AG10803 (cell line): ENCODE measurements around the gene RAB40B.

Experiments used
- DNase-seq: peaks from one replicate; pipeline ENCODE4 v3.0.0; 2010; ENCODE audit warnings: low read depth
- H3K4me3 ChIP-seq: 2 replicates; pipeline ENCODE4 v1.5.1; 2011; ENCODE audit warnings: mild to moderate bottlenecking, low read length, control low read depth
- TF ChIP-seq, protein P1 (sequence below): conservative IDR thresholded peaks from 2 replicates; pipeline ENCODE4 v1.5.1; 2011; ENCODE audit warnings: mild to moderate bottlenecking, low read length, control low read depth, inconsistent platforms

RAB40B gene

DNA sequence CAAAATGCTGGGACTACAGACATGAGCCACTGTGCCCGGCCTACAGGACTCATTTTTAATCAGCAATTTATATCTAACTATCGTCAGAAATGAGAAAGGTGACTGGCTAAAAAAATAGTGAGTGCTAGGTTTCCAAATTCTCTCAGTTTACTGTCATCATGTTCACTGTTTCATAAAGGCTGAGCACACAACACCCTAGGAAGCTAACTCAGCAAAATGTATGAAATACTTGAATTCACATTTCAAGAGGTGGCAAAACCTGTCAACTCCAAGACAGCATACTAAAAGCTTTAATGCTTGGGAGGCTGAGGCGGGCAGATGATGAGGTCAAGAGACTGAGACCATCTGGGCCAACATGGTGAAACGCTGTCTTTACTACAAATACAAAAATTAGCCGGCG lies 67.0 kb downstream of the RAB40B start:
- no peak overlapping the region for H3K4me3 ChIP-seq
- DNase-seq: no peak
- TF ChIP-seq, protein P1, sequence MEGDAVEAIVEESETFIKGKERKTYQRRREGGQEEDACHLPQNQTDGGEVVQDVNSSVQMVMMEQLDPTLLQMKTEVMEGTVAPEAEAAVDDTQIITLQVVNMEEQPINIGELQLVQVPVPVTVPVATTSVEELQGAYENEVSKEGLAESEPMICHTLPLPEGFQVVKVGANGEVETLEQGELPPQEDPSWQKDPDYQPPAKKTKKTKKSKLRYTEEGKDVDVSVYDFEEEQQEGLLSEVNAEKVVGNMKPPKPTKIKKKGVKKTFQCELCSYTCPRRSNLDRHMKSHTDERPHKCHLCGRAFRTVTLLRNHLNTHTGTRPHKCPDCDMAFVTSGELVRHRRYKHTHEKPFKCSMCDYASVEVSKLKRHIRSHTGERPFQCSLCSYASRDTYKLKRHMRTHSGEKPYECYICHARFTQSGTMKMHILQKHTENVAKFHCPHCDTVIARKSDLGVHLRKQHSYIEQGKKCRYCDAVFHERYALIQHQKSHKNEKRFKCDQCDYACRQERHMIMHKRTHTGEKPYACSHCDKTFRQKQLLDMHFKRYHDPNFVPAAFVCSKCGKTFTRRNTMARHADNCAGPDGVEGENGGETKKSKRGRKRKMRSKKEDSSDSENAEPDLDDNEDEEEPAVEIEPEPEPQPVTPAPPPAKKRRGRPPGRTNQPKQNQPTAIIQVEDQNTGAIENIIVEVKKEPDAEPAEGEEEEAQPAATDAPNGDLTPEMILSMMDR: no peak

GRCh38 chr17:82630212-82630611 lies 68.3 kb downstream of the RAB40B start:
- no peak for DNase-seq
- TF ChIP-seq, protein P1: no peak
- no peak overlapping the region for H3K4me3 ChIP-seq

- TF ChIP-seq, protein P1: no peak
Measured at GRCh38 chr17:82629748-82630147, 68.8 kb downstream of the RAB40B start.

DNA sequence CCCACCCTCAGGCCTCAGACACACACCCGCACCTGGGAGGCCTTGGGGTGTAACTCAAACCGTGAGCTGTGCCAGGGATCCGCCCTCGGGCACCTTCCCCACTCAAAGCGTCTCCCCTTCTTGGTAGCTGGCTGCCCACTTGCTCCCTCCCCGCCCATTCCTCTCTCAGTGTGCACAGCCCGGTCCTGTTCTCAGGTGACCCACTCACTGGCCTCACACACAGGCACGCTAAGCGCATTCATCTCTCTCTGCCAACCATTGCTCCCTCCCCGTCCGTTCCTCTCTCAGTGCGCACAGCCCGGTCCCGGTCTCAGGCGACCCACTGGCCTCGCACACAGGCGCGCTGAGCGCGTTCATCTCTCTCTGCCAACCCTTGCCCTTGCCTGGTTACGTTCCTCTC lies 71.1 kb downstream of the RAB40B start:
- no peak for DNase-seq
- no peak overlapping the region for H3K4me3 ChIP-seq
- TF ChIP-seq, protein P1: no peak

More at GRCh38 chr17:82629748-82630147, 68.8 kb downstream of the RAB40B start:
- no peak overlapping the region for H3K4me3 ChIP-seq
- no peak for DNase-seq

DNA sequence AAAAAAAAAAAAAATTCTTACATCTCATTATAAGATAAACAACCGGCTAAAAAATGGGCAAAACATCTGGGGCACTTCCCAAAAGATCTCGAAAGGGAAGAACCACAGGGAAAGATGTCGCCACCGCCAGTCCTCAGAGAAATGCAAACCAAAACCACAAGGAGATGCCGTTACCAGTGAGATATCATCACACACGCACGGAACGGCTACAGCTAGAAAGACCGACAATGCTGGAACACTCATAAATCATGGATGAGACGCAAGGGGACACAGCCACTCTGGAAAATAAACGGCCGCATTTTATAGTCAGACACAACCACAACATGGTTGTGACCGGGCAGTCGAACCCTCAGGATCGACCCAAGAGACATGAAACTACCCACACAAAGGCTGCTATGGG lies 74.8 kb downstream of the RAB40B start:
- no peak overlapping the region for H3K4me3 ChIP-seq
- no peak for DNase-seq
- TF ChIP-seq, protein P1: no peak

- TF ChIP-seq, protein P1: no peak
- H3K4me3 ChIP-seq: no peak overlapping the region
- no peak for DNase-seq
Measured at GRCh38 chr17:82619641-82620040, 78.9 kb downstream of the RAB40B start.

DNA sequence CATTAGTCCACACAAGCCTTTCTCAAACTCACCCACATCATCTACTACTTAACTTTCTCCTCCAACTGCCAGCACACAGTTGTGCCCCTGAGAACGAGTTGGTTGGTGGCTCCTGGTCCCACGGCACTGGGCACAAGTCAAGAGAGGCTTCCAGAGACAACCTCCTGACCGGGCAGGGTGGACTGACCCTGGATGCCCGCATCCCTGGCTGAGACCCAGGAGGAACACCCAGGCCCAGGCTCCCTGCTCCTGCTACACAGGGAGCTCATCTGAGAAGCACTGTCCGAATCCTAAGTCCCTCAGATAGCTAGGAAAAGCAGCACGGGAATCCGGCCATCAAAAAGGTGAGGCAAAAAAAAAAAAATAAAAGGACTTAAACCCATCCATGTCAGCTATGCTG lies 79.3 kb downstream of the RAB40B start:
- TF ChIP-seq, protein P1: no peak
- H3K4me3 ChIP-seq: no peak overlapping the region
- no peak for DNase-seq
